Measurements from ENCODE around the gene NSRP1.

DNA sequence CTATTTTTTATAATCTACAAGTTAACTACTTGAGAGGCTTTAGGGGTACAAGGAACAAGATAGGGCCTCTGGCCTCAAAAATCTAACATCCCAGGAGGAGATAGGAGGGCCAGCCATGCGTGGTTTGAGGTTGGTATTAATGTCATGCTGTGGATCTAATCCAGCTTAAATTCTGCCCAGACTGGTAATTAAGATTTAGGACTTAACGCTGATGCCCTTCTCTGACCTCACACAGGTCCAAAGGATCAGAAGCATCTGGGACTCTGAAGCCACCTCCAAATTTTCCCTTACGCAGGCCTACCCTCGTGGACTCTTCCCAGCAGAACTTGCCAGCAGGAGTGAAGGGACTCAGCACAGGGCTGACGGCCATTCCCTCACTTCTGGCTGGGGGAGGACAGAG, 103.8 kb downstream of the NSRP1 start:
- no peak for TF ChIP-seq CTCF (IDR thresholded peaks at IDR 0.05; ENCODE audit: extremely low read depth in 1 of 2, insufficient read depth in 1 of 2, low read depth in 1 of 2, low read length in 2 of 2)
- no peak for TF ChIP-seq POLR2A (IDR thresholded peaks at IDR 0.05; ENCODE audit: low read depth, low read length)
- no peak for TF ChIP-seq MYC (IDR thresholded peaks at IDR 0.05; ENCODE audit: low read depth, low read length)
- TF ChIP-seq POLR2AphosphoS5 (IDR thresholded peaks at IDR 0.05; ENCODE audit: insufficient read depth, low read depth, low read length) = no peak
- TF ChIP-seq EZH2 (IDR thresholded peaks at IDR 0.05; ENCODE audit: borderline replicate concordance, low read depth, low read length, severe bottlenecking) = no peak
- no peak for TF ChIP-seq JUN (IDR thresholded peaks at IDR 0.05; ENCODE audit: borderline replicate concordance, insufficient read depth, insufficient read length, low read depth)
- TF ChIP-seq, protein P1, sequence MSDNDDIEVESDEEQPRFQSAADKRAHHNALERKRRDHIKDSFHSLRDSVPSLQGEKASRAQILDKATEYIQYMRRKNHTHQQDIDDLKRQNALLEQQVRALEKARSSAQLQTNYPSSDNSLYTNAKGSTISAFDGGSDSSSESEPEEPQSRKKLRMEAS (IDR thresholded peaks at IDR 0.05; ENCODE audit: insufficient read depth, insufficient read length) = no peak

All from endothelial cell of umbilical vein (primary cell).